Spinal cord (tissue), 10 donors: ENCODE data around the gene RASGRF2. TPM values are rescaled to one million over a fixed set of nuclear protein-coding genes. Genes with fewer than 3 reads are reported as not detected.

Experiments
- DNase-seq, 6 donors: peaks; one replicate each; pipeline versions ENCODE4 v3.0.0 to v3.0.0-alpha.2; 2013 to 2015; ENCODE audit warnings: low spot score in 6 of 6, low read depth in 4 of 6
- H3K27ac ChIP-seq: one replicate; pipeline ENCODE4 v1.5.1; 2013; ENCODE audit warnings: low read depth, low read length, control low read depth
- H3K27me3 ChIP-seq: one replicate; pipeline ENCODE4 v1.6.1; 2013; ENCODE audit warnings: low read length; ENCODE audit not compliant: control insufficient read depth, insufficient read depth
- H3K36me3 ChIP-seq: one replicate; pipeline ENCODE4 v1.6.1; 2013; ENCODE audit warnings: low read length; ENCODE audit not compliant: control insufficient read depth, insufficient read depth
- H3K4me1 ChIP-seq: one replicate; pipeline ENCODE4 v1.6.1; 2013; ENCODE audit warnings: low read length; ENCODE audit not compliant: control insufficient read depth, insufficient read depth
- H3K4me3 ChIP-seq: one replicate; pipeline ENCODE4 v1.5.1; 2013; ENCODE audit warnings: low read depth, low read length, control low read depth
- H3K9me3 ChIP-seq: one replicate; pipeline ENCODE4 v1.6.1; 2013; ENCODE audit warnings: low read length; ENCODE audit not compliant: control insufficient read depth, insufficient read depth
- WGBS: methylation state at CpG from one replicate; pipeline ENCODE4 v1.1.5; 2013; ENCODE audit warnings: missing lambda C conversion rate; ENCODE audit not compliant: insufficient coverage; 5-methylcytosine and 5-hydroxymethylcytosine counted together
- polyA plus RNA-seq, 2 donors: library from polyadenylated mRNA; unstranded; fragments of 120-200 nt; gene quantifications; one replicate each; pipeline ENCODE4 v1.2.1, GENCODE V29; 2013; ENCODE audit not compliant: insufficient read length in 2 of 2
- total RNA-seq, 2 donors: library from RNA; depleted of rRNA in 1 of 2; stranded (reverse); fragments of 120-200 nt in 1 of 2; fragments of >200 nt in 1 of 2; gene quantifications; one replicate each; pipeline versions ENCODE4 v1.2.3 to v1.2.4, GENCODE V29; 2013 to 2014
- donor health status: healthy.

RASGRF2 gene
- total and polyA plus RNA-seq, 4 donors = 10.3 to 21.2 (median 14.6) TPM

DNA sequence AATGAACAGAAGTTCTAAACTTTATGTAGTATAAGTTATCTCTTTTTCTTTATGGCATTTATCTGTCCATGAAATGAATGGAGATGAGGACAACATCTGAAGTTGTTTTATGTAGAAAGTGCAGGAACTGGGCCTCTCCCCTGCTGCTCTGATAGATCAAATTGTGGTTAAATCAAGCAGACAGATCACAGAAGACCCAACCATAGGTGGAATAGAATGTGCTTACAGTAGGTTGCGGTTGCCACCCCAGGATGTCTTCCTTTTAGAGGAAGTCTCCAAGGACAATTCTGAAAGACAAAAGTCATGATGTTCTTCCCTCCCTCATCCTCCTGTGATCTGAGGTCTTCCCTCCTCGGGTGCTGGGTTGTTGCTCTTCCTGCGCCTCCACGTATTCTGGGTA, 12.9 kb downstream of the RASGRF2 start:
- Histone ChIP-seq H3K4me1 (no peaks in the 10 kb centered on the region), H3K9me3 (no peaks in the 10 kb centered on the region), H3K27me3 (no peaks in the 10 kb centered on the region), H3K36me3 (no peaks in the 10 kb centered on the region), H3K27ac (no peak overlapping the region), H3K4me3 (no peak overlapping the region)
- WGBS = 93% methylated on average over 3 of the region's 4 CpGs
- DNase-seq = no peak

DNA sequence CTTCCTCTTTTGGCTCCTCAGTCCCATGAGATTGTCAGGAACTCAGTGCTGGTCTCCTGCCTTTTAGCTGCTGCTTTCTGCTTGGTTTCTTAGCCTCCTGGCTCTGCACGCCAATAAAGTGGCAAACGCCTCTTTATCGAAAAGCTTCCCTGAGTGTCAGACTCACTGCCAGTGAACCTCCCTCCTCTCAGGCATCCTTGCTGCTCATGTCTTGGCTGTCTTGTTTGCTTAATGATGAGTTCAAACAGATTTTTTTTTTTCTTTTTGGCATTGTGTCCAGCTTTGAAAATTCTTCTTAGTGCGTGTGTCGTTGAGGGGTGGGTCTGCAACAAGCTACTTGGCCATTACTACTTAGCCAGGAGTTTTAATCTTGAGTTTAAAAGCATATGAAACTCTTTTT, 14.9 kb downstream of the RASGRF2 start:
- H3K9me3 ChIP-seq = no peaks in the 10 kb centered on the region
- no peaks in the 10 kb centered on the region for H3K36me3 ChIP-seq
- no peak overlapping the region for H3K4me3 ChIP-seq
- H3K27ac ChIP-seq = peak overlapping the region; percentile 22
- no peaks in the 10 kb centered on the region for H3K4me1 ChIP-seq
- H3K27me3 ChIP-seq = no peaks in the 10 kb centered on the region
- DNase-seq = peak in 1 of 6 donors; percentile 23
- WGBS = no CpG with 5 or more reads among the region's 5 CpGs

DNA sequence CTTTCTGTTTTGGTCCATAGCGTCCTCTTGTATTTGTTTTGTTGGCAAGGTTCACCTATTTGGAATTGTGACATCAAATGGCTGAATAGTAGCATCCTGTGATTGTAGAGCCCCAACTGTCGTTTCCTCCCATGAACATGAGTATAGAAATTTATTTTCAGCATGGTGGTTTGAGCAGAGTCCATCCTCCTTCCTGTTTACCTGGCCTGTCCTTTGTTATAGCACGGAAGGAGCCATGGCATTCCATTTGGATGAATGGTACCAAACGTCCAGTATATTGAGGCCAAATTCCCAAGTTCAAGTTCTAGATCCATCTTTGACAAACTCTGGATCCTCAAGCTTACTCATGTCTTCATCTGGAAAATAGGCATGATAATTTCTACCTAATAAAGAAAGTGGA, 16.8 kb downstream of the RASGRF2 start:
- no peaks in the 10 kb centered on the region for H3K9me3 ChIP-seq
- DNase-seq = no peak
- no peak overlapping the region for H3K27ac ChIP-seq
- H3K27me3 ChIP-seq = no peaks in the 10 kb centered on the region
- H3K36me3 ChIP-seq = no peaks in the 10 kb centered on the region
- H3K4me3 ChIP-seq = no peak overlapping the region
- no peaks in the 10 kb centered on the region for H3K4me1 ChIP-seq
- WGBS = 100% methylated on average over 4 of the region's 4 CpGs

DNA sequence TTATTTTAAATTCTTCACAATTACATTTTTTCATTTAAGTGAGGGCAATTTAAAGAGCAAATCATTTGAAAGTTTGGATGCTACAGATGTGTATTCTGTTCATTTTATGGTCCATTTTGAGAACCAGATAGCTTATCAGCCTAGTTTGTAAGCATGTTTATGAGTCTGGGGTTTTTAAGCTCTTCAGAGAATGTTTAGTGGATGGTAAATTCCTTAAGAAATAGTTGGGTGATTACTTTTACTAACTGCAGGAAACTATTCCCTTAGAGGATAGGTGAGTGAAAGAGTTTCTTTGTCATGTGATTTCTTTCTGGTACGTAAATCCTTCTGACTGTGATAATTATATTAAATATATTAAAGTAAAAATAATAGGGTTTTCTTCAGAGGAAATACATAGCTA, 17.6 kb downstream of the RASGRF2 start:
- Histone ChIP-seq H3K27ac (no peak overlapping the region), H3K27me3 (no peaks in the 10 kb centered on the region)
- no CpG with 5 or more reads among the region's 1 CpG for WGBS

DNA sequence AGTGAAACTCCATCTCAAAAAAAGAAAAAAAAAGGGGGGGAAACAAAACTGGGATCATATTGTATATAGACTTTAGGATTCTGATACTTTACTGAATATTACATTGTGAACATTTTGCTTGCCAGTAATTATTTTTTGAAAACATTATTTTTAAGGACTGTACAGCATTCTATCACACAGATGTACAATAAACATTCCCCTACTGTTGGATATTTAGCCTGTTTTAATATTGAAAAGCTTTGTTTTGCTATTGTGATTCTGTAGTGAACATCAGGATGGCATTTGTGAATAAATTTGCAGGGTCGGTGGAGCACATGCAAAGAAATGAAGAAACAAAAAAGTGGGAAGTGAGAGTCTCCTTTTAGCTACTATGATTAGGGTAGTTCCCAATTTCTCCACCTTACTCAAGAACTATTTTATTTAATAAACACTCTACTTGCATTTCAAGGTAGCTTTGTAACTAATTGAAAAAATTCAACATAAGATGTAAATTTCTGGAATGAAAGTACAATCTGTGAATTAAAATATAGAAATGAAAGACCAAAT, 18.7 kb downstream of the RASGRF2 start:
- no peak overlapping the region for H3K4me3 ChIP-seq
- no peaks in the 10 kb centered on the region for H3K4me1 ChIP-seq
- no peaks in the 10 kb centered on the region for H3K27me3 ChIP-seq
- H3K27ac ChIP-seq = no peak overlapping the region
- no CpG with 5 or more reads among the region's 1 CpG for WGBS
- no peak for DNase-seq
- no peaks in the 10 kb centered on the region for H3K9me3 ChIP-seq
- H3K36me3 ChIP-seq = no peaks in the 10 kb centered on the region

More for the DNA sequence above, 17.6 kb downstream of the RASGRF2 start:
- DNase-seq = no peak
- Histone ChIP-seq H3K9me3 (no peaks in the 10 kb centered on the region), H3K36me3 (no peaks in the 10 kb centered on the region), H3K4me1 (no peaks in the 10 kb centered on the region), H3K4me3 (no peak overlapping the region)

DNA sequence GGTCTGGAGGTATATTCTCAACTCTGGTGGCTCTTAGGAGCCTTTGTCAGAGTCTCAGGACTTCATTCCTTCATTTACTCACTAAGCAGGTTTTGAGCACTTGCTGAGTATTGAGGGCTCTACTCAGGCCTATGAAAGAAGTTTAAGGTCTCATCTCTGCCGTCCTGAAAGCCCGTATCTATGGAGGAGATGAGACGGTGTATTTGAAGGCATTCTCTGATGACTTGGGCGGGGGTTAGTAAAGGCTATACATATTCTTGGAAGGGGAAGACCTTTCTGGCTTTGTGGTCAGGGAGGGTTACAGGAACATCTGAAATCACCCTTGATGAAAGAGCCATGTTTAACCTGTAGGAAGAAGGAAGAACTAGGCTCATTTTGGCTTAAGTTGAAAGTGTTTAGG, 21.9 kb downstream of the RASGRF2 start:
- Histone ChIP-seq H3K4me1 (no peaks in the 10 kb centered on the region), H3K27me3 (no peaks in the 10 kb centered on the region), H3K27ac (no peak overlapping the region), H3K36me3 (no peaks in the 10 kb centered on the region), H3K4me3 (no peak overlapping the region), H3K9me3 (no peaks in the 10 kb centered on the region)
- WGBS = 71% methylated on average over 4 of the region's 4 CpGs
- DNase-seq = no peak

DNA sequence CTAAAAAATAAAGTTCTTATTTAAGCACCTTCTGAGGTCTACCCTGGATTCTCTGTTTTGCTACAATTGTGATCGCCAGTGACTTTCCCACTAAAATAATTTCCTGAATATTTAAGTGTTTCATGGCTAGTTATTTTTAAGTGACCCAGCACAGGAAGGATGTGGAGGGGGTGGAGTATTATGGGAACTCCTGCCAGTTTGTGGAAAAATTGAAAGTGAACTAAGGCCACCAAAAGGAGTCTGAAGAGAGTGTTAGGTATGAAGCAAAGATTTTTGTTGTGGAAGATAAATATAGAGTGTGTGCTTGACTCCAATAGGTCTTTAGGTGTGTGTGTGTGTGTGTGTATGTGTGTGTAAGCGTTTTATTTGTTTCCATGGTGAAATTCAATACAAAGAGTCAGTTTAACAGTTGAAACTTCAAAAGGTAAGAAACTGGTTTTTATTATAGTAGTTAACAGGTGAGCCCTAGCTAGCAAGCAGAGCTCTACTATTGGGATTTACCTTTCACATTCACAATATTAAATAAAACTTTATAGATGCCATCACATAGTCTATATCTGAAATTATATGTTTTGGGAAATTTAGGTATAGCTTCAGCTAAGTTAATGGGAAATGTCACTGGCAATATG, 25.6 kb downstream of the RASGRF2 start:
- H3K36me3 ChIP-seq = no peaks in the 10 kb centered on the region
- H3K4me1 ChIP-seq = no peaks in the 10 kb centered on the region
- H3K27me3 ChIP-seq = no peaks in the 10 kb centered on the region
- DNase-seq = no peak
- H3K9me3 ChIP-seq = no peaks in the 10 kb centered on the region
- H3K27ac ChIP-seq = no peak overlapping the region
- no peak overlapping the region for H3K4me3 ChIP-seq
- no CpG with 5 or more reads among the region's 2 CpGs for WGBS

DNA sequence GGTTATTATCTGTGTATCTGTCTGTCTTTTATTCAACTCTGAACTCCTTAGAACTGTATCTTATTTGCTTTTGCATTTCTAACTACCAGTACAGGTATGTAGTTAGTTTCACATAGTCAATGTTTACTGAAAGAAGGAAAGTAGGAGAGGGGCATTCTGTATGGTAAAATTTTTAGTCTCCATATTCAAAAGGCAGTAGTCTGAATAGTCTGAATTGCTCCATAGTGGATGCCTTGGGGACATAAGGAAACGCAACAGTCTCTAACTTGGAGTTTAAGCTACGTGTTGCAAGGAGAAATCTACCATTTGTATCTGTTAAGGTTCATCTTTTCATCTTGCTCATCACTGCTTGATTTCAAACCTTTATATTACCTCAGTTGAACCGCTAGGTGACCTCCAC, 26.2 kb downstream of the RASGRF2 start:
- H3K27ac ChIP-seq = no peak overlapping the region
- no peaks in the 10 kb centered on the region for H3K27me3 ChIP-seq
- H3K4me3 ChIP-seq = no peak overlapping the region
- no peaks in the 10 kb centered on the region for H3K36me3 ChIP-seq
- 100% methylated on average over 2 of the region's 3 CpGs for WGBS
- no peaks in the 10 kb centered on the region for H3K4me1 ChIP-seq
- H3K9me3 ChIP-seq = no peaks in the 10 kb centered on the region
- DNase-seq = no peak

DNA sequence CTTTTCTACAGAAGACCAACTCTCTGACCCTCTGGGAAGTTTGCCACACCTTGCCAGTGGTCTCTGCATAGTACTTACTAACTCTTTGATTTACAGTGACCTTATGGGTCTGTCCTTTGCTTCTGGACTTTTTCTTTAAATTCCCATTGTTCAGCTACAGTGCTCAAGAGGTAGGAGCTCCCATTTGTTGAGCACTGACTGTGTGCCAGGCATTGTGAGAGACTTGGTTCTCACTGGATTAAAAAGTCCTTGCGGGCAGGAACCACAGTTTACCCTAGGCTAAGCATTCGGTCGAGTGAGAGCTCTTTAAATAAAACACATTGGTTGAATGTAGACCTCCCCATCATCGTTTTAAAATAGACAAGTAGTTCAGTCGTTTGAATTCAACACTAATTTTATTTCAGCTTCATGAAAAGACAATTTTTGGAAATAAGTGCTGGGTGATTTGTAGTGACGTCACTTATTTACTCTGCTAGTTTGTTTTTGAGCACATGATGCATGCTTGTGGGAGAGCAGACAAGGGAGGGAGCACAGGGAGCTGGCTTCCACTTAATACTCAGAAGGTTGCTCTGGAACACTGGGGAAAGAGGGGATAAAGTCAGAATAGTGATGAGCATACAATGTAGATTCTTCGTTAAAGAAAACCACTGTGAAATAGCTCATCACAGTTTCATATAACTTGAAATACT, 27.1 kb downstream of the RASGRF2 start:
- DNase-seq = peak in 1 of 6 donors; percentile 8
- no peaks in the 10 kb centered on the region for H3K4me1 ChIP-seq
- no peak overlapping the region for H3K4me3 ChIP-seq
- no peaks in the 10 kb centered on the region for H3K9me3 ChIP-seq
- H3K27me3 ChIP-seq = no peaks in the 10 kb centered on the region
- no peaks in the 10 kb centered on the region for H3K36me3 ChIP-seq
- WGBS = 67% methylated on average over 1 of the region's 7 CpGs
- H3K27ac ChIP-seq = no peak overlapping the region

DNA sequence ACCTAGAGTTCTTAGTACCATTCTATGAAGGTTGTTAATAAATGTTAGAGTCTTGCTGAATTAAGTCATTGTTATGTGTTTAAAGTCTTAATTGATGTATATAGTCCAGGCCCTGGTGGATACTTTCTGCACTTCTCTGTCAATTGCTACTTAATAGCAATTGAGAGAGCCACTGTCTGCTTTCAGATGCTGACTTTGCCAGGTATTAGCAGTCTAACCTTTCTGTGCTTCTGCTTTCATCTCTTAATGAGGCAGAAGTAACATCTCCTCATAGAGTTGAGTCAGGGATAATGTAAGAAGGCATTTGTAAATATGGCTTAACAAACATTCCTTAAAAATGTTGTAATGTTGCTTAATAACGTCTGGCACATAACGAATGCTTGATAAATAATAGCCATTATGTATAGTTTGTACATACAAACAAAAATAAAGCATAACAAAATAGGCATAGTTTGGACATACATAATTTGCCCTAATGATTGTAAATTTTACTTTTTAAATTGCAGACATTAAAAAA, 28.3 kb downstream of the RASGRF2 start:
- Histone ChIP-seq H3K4me1 (no peaks in the 10 kb centered on the region), H3K36me3 (no peaks in the 10 kb centered on the region), H3K27ac (no peak overlapping the region), H3K27me3 (no peaks in the 10 kb centered on the region), H3K9me3 (no peaks in the 10 kb centered on the region), H3K4me3 (no peak overlapping the region)
- peak in 1 of 6 donors; percentile 27 for DNase-seq
- no CpG with 5 or more reads among the region's 2 CpGs for WGBS
